GM23248 (cell line): ENCODE results near the gene DFFB. TPM values are rescaled to one million over a fixed set of nuclear protein-coding genes. Genes with fewer than 3 reads are reported as not detected.

Experiments
- DNase-seq: peaks from one replicate; pipeline ENCODE4 v3.0.0-alpha.2; 2015
- H2AFZ ChIP-seq: fragments of 200-600 bp; sonication (generic); 2 replicates; pipeline ENCODE4 v1.6.1; 2016; ENCODE audit warnings: antibody characterized with exemption
- H3F3A ChIP-seq: fragments of 200-600 bp; sonication (generic); 2 replicates; pipeline ENCODE4 v1.6.1; 2016; ENCODE audit warnings: mild to moderate bottlenecking, antibody characterized with exemption, mixed run types; ENCODE audit not compliant: insufficient read depth
- H3K27ac ChIP-seq: fragments of 200-600 bp; sonication (generic); 2 replicates; pipeline ENCODE4 v1.5.1; 2016; ENCODE audit warnings: mild to moderate bottlenecking
- H3K27me3 ChIP-seq: fragments of 200-600 bp; sonication (generic); replicated peaks from 2 replicates; pipeline ENCODE4 v1.6.1; 2016; ENCODE audit warnings: mild to moderate bottlenecking; ENCODE audit not compliant: insufficient read depth
- H3K36me3 ChIP-seq: fragments of 200-600 bp; sonication (generic); 2 replicates; pipeline ENCODE4 v1.6.1; 2016; ENCODE audit warnings: low read depth, mild to moderate bottlenecking
- H3K4me1 ChIP-seq: fragments of 200-600 bp; sonication (generic); 2 replicates; pipeline ENCODE4 v1.6.1; 2016; ENCODE audit warnings: mild to moderate bottlenecking; ENCODE audit not compliant: insufficient read depth
- H3K4me2 ChIP-seq: fragments of 200-600 bp; sonication (generic); one replicate; pipeline ENCODE4 v1.6.1; 2016; ENCODE audit warnings: mild to moderate bottlenecking; ENCODE audit not compliant: unreplicated experiment
- H3K4me3 ChIP-seq: fragments of 200-600 bp; sonication (generic); 2 replicates; pipeline ENCODE4 v1.5.1; 2016; ENCODE audit warnings: mild to moderate bottlenecking
- H3K79me2 ChIP-seq: fragments of 200-600 bp; sonication (generic); 2 replicates; pipeline ENCODE4 v1.6.1; 2016; ENCODE audit warnings: mild to moderate bottlenecking; ENCODE audit not compliant: insufficient read depth
- H3K9ac ChIP-seq: fragments of 200-600 bp; sonication (generic); 2 replicates; pipeline ENCODE4 v1.6.1; 2016; ENCODE audit warnings: mild to moderate bottlenecking
- H3K9me2 ChIP-seq: fragments of 200-600 bp; sonication (generic); 2 replicates; pipeline ENCODE4 v1.6.1; 2016; ENCODE audit warnings: mixed run types, mild to moderate bottlenecking, moderate library complexity; ENCODE audit not compliant: insufficient read depth
- H3K9me3 ChIP-seq: fragments of 200-600 bp; sonication (generic); one replicate; pipeline ENCODE4 v1.6.1; 2017; ENCODE audit warnings: low read depth
- H4K20me1 ChIP-seq: fragments of 200-600 bp; sonication (generic); 2 replicates; pipeline ENCODE4 v1.6.0; 2016; ENCODE audit not compliant: insufficient read depth
- EZH2 ChIP-seq: fragments of 200-600 bp; sonication (generic); IDR thresholded peaks from 2 replicates; pipeline ENCODE4 v1.6.1; 2018; ENCODE audit warnings: antibody characterized with exemption, mild to moderate bottlenecking; ENCODE audit not compliant: insufficient read depth, poor library complexity, severe bottlenecking
- EZH2phosphoT487 ChIP-seq: fragments of 200-600 bp; sonication (generic); IDR thresholded peaks from 2 replicates; pipeline ENCODE4 v1.6.1; 2018; ENCODE audit warnings: antibody characterized with exemption, moderate library complexity, mild to moderate bottlenecking, low read depth; ENCODE audit not compliant: insufficient read depth
- WGBS, 2 experiments: methylation state at CpG; one replicate each; pipeline ENCODE4 v1.1.6; 2015 to 2017; ENCODE audit warnings: low lambda C conversion rate in 2 of 2, low coverage in 1 of 2; ENCODE audit errors: missing lambda C conversion rate in 2 of 2; 5-methylcytosine and 5-hydroxymethylcytosine counted together
- in situ Hi-C: fragments of 300-500 bp; cut with MboI; formaldehyde crosslinking; loops from 2 replicates; pipeline ENCODE4 v1.15.0; 2020
- polyA plus RNA-seq: library from polyadenylated mRNA; unstranded; fragments of >200 nt; fragmentation: Nextera tagmentation; extraction: Ambion mirVana; gene quantifications from 2 replicates; pipeline ENCODE4 v1.2.1, GENCODE V29; 2016
- total RNA-seq: library from RNA; depleted of rRNA; stranded (reverse); fragments of >200 nt; shearing (Covaris generic); gene quantifications from 2 replicates; pipeline ENCODE4 v1.2.3, GENCODE V29; 2014; rRNA removed

The DFFB gene
- total and polyA plus RNA-seq, 2 experiments from 2014 or later, result 3.2 to 18.3 TPM

DNA sequence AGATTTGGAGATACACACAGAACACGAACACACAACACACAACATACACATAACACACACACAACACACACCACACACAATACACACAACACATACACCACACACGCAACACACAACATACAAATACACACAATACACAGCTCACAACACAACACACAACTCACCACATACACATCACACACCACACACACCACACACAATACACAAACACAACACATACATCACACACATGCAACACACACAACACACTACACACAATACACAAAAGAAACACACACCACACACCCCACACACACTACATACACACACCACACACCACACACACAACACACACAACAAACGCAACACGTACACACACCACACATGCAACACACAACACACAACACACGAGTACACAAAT lies 71.8 kb downstream of the DFFB start:
- H2AFZ ChIP-seq, result no peak overlapping the region
- no peaks in the 10 kb centered on the region for H3K9me3 ChIP-seq
- H3F3A ChIP-seq, result no peaks in the 10 kb centered on the region
- no peak for DNase-seq
- no peak overlapping the region for H3K4me3 ChIP-seq
- 54 to 67% methylated on average over 4 to 5 of the region's 5 CpGs for WGBS, 2 experiments
- no peaks in the 10 kb centered on the region for H3K79me2 ChIP-seq
- no peaks in the 10 kb centered on the region for H3K27me3 ChIP-seq
- H3K9me2 ChIP-seq, result no peaks in the 10 kb centered on the region
- in situ Hi-C loops, result no loop called here
- no peak overlapping the region for H3K9ac ChIP-seq
- TF ChIP-seq EZH2 (no peak), EZH2phosphoT487 (no peak)
- no peaks in the 10 kb centered on the region for H3K4me1 ChIP-seq
- H3K4me2 ChIP-seq, result no peak overlapping the region
- no peaks in the 10 kb centered on the region for H4K20me1 ChIP-seq
- H3K27ac ChIP-seq, result no peak overlapping the region
- H3K36me3 ChIP-seq, result no peaks in the 10 kb centered on the region

DNA sequence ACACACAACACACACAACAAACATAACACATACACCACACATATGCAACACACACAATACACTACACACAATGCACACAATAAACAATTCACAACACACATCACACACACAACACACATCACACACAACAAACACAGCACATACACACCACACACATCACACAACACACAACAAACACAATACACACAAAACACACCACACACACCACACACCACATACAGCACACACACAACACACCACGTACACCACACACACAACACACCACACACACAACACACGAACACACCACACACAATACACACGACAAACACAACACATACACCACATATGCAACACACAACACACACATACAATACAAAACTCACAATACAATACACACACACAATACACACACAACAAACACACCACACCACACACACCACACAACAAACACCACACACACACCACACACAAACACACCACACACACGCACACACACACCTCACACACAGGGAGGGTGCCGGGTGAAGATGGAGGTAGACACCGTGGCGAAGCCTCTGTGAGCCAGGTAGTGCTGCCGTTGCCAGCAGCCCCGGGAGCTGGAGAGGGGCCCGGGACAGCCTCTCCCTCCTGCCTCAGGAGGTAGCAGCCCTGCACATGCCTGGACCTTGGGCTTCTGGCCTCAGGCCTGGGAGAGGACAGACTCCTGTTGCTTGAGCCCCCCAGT lies 73.2 kb downstream of the DFFB start:
- Histone ChIP-seq H2AFZ (no peak overlapping the region), H3K9me2 (no peaks in the 10 kb centered on the region), H3K36me3 (no peaks in the 10 kb centered on the region), H3K4me3 (no peak overlapping the region), H3K27ac (no peak overlapping the region), H3K4me2 (no peak overlapping the region), H3F3A (no peaks in the 10 kb centered on the region), H3K9ac (no peak overlapping the region), H3K4me1 (no peaks in the 10 kb centered on the region), H3K9me3 (peaks cover 5% of the 10 kb centered on the region), H3K27me3 (no peaks in the 10 kb centered on the region), H3K79me2 (no peaks in the 10 kb centered on the region), H4K20me1 (no peaks in the 10 kb centered on the region)
- no peak for DNase-seq
- TF ChIP-seq EZH2phosphoT487 (no peak), EZH2 (no peak)
- in situ Hi-C loops, result no loop called here
- 54 to 61% methylated on average over 9 to 10 of the region's 10 CpGs for WGBS, 2 experiments

DNA sequence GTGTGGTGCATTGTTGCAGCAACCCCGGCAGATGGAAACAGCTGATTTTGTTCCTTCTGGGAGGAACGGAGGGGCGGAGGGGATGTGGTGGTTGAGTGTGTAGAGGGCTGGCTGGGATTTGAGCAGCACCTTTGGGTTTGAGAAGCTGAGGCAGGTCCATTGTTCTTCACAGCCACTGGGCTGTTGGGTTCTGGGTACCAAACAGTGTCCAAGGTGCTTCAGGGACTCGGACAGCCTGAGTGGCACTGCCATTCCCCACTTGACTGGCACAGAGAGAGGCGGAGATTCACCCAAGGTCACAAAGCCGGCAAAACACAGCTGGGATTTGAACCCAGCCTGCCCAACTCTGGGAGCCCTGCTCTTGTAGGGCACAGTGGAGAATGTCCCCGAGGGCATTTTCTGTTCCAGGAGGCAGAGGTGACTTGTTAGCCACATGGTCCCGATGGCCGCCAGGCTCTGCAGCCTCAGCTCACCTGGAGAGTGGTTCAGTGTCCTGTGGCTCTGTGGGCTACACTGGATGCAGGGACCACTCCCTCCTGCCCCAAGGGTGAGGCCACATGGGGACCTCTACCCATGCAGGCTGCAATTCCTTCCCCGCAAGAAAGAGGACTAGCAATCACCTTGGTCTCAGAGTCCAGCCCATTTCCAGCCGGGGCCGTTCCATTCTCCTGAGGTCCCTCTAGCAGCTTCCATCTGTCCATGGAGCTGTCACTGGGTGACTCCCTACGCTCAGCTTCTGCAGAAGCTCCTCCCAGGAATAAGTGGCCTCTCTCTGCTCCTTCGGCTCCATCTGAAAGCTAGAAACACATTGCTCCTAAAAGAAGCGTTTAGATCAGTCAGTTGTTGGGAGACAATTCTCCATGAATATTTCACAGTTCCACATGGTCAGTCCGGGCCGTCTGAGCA lies 74.0 kb downstream of the DFFB start:
- Histone ChIP-seq H3K9ac (no peak overlapping the region), H4K20me1 (no peaks in the 10 kb centered on the region), H3K27me3 (no peaks in the 10 kb centered on the region), H3K9me2 (no peaks in the 10 kb centered on the region), H3K4me2 (no peak overlapping the region), H3K79me2 (no peaks in the 10 kb centered on the region), H3K36me3 (no peaks in the 10 kb centered on the region), H2AFZ (no peak overlapping the region), H3K27ac (no peak overlapping the region), H3F3A (no peaks in the 10 kb centered on the region), H3K9me3 (peaks cover 5% of the 10 kb centered on the region), H3K4me3 (no peak overlapping the region), H3K4me1 (no peaks in the 10 kb centered on the region)
- TF ChIP-seq EZH2phosphoT487 (no peak), EZH2 (no peak)
- WGBS, 2 experiments, result 43 to 46% methylated on average over 17 of the region's 17 CpGs
- in situ Hi-C loops, result no loop called here
- DNase-seq, result no peak

DNA sequence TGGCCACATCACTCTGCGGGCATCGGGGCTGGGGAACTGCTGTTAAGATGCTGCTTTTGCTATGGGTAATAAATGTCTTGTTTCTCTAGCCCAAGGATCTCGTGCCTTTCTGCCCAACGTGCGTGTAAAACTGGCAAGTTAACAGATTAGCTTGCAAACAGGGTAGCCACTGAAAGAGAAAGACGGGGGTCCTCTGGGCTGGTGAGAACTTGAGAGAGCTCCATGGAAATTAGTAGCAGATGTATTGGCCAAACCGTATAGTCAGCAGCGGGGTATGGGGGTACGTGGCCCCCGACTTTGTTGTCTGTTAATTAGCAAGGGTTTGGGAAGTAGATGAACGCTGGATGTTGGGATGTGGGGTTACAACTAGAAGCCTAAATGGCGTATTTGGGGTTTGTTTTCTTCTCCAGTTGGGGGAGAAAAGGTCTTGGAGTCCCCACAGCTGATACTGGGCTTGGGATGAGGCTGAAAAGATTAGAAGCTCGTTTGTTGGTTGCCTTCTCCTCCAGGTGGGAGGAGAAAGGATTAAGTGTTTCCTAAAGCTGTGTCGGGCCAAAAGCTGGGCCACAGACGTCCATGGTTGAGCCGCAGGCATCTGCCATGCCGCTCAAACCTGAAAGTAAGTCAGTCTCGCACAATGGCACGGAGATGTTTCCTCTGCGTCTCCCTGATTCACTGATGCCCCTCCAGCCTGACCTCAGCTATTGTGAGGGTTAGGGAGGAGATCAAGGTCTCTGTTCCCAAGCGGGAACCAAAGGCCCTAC lies 75.1 kb downstream of the DFFB start:
- no peaks in the 10 kb centered on the region for H3K79me2 ChIP-seq

More for the DNA sequence above, 75.1 kb downstream of the DFFB start:
- WGBS, 2 experiments, result 25 to 28% methylated on average over 21 of the region's 21 CpGs
- Histone ChIP-seq H3K27me3 (no peaks in the 10 kb centered on the region), H4K20me1 (no peaks in the 10 kb centered on the region), H3K9me2 (no peaks in the 10 kb centered on the region), H3K4me2 (no peak overlapping the region), H3K9me3 (peaks cover 5% of the 10 kb centered on the region), H3K9ac (no peak overlapping the region), H3K4me1 (no peaks in the 10 kb centered on the region), H3F3A (no peaks in the 10 kb centered on the region), H3K27ac (no peak overlapping the region), H2AFZ (no peak overlapping the region), H3K36me3 (no peaks in the 10 kb centered on the region), H3K4me3 (no peak overlapping the region)
- no peak for DNase-seq
- in situ Hi-C loops, result no loop called here
- TF ChIP-seq EZH2phosphoT487 (no peak), EZH2 (no peak)

Other genes with a start within 250 kb of the DFFB start
- 108 and 129 TPM in 2 replicates for gene MEGF6, start 246.0 kb upstream of the DFFB start, total RNA-seq
- gene MEGF6, start 246.0 kb upstream of the DFFB start, polyA plus RNA-seq, result 37.9 and 39.3 TPM in 2 replicates
- gene TPRG1L, start 232.5 kb upstream of the DFFB start, total RNA-seq, result 27.6 and 30.9 TPM in 2 replicates
- 30.7 and 30.9 TPM in 2 replicates for gene TPRG1L, start 232.5 kb upstream of the DFFB start, polyA plus RNA-seq
- 15.7 and 16.9 TPM in 2 replicates for gene WRAP73, start 207.4 kb upstream of the DFFB start, total RNA-seq
- 16.3 and 20.2 TPM in 2 replicates for gene WRAP73, start 207.4 kb upstream of the DFFB start, polyA plus RNA-seq
- not detected in 2 replicates for gene TP73, start 205.0 kb upstream of the DFFB start, total RNA-seq
- 0.08 TPM in 1 of 2 replicates, not detected in the other for gene TP73, start 205.0 kb upstream of the DFFB start, polyA plus RNA-seq
- gene CCDC27, start 105.0 kb upstream of the DFFB start, total RNA-seq, result not detected in 2 replicates
- not detected in 2 replicates for gene CCDC27, start 105.0 kb upstream of the DFFB start, polyA plus RNA-seq
- not detected in 2 replicates for gene SMIM1, start 84.7 kb upstream of the DFFB start, total RNA-seq
- not detected in 2 replicates for gene SMIM1, start 84.7 kb upstream of the DFFB start, polyA plus RNA-seq
- gene LRRC47, start 61.0 kb upstream of the DFFB start, total RNA-seq, result 32.2 and 41.9 TPM in 2 replicates
- 15.1 and 17.8 TPM in 2 replicates for gene LRRC47, start 61.0 kb upstream of the DFFB start, polyA plus RNA-seq
- gene CEP104, start 265 bp upstream of the DFFB start, total RNA-seq, result 12.3 and 14.8 TPM in 2 replicates
- gene CEP104, start 265 bp upstream of the DFFB start, polyA plus RNA-seq, result 24.7 and 29.8 TPM in 2 replicates
- gene C1orf174, start 42.8 kb downstream of the DFFB start, total RNA-seq, result 18.5 and 33.2 TPM in 2 replicates
- gene C1orf174, start 42.8 kb downstream of the DFFB start, polyA plus RNA-seq, result 35.9 and 36.9 TPM in 2 replicates